ENCODE data around the gene PET117.
"Not testable (repeated sequence)": the region's sequence is repeated elsewhere in the genome, so short reads cannot be mapped to it uniquely, and the experiment has no call there.

The PET117 gene

DNA sequence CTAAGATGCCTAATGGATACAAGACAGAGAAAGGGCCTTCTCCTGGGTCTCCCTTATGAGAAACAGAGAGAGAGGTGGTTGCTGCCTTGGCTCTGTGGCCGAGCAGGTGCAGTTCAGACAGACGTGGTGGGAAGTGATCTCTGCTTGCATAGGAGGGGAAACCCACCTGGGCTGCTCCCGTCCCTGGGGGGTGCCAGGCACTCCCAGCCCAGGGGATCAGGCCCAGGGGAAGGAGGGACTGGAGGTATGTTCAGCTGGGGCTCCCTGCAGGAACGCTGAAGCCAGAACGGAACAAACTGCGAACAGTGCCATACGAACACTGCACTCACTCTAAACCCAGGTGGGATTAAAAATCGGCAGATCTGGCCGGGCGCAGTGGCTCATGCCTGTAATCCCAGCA, 44.3 kb upstream of the PET117 start:
- ChIA-PET POLR2A (no interaction called here), CTCF (no interaction called here)
- H3K4me3 ChIP-seq (ENCODE audit: low read depth, low read length): no peak overlapping the region
- TF ChIP-seq, protein P1, sequence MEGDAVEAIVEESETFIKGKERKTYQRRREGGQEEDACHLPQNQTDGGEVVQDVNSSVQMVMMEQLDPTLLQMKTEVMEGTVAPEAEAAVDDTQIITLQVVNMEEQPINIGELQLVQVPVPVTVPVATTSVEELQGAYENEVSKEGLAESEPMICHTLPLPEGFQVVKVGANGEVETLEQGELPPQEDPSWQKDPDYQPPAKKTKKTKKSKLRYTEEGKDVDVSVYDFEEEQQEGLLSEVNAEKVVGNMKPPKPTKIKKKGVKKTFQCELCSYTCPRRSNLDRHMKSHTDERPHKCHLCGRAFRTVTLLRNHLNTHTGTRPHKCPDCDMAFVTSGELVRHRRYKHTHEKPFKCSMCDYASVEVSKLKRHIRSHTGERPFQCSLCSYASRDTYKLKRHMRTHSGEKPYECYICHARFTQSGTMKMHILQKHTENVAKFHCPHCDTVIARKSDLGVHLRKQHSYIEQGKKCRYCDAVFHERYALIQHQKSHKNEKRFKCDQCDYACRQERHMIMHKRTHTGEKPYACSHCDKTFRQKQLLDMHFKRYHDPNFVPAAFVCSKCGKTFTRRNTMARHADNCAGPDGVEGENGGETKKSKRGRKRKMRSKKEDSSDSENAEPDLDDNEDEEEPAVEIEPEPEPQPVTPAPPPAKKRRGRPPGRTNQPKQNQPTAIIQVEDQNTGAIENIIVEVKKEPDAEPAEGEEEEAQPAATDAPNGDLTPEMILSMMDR (IDR thresholded peaks at IDR 0.05; ENCODE audit: insufficient read depth, low read length, missing control alignments): no peak
- DNase-seq (ENCODE audit: low read depth, low spot score): no peak

DNA sequence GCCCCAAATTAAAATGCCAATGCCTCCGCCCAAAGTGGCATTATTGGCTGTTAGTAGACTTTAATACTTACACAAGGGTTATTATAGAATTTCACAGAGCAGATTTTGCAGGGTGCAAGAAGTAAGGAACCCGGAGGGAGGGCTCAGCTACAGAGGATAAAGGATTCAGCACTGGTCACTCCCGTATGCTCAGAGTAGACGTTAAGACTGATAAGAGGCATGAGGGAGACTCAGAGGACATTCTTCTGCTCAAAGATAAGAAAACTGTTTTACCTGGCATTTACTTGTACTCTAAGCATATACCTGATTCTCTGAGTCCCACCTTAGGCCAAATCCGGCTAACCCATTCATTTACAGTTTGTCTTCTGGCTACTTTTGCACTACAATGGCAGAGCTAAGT, 43.5 kb upstream of the PET117 start:
- CTCF ChIA-PET: no interaction called here
- H3K4me3 ChIP-seq (ENCODE audit: low read depth, low read length): no peak overlapping the region
- DNase-seq (ENCODE audit: low read depth, low spot score): no peak
- POLR2A ChIA-PET: no interaction called here
- TF ChIP-seq, protein P1 (IDR thresholded peaks at IDR 0.05; ENCODE audit: insufficient read depth, low read length, missing control alignments): no peak

DNA sequence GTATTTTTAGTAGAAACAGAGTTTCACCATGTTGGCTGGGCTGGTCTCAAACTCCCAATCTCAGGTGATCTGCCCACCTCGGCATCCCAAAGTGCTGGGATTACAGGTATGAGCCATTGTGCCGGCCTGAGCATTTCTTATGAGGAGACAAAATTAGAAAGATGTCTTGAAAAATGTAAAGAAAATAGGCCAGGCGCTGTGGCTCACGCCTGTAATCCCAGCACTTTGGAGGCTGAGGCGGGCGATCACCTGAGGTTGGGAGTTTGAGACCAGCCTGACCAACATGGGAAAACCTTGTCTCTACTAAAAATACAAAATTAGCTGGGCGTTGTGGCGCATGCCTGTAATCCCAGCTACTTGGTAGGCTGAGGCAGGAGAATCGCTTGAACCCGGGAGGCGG, 37.1 kb upstream of the PET117 start:
- POLR2A ChIA-PET; H3K4me3 ChIP-seq (ENCODE audit: low read depth, low read length); CTCF ChIA-PET; DNase-seq (ENCODE audit: low read depth, low spot score): not testable (repeated sequence)

DNA sequence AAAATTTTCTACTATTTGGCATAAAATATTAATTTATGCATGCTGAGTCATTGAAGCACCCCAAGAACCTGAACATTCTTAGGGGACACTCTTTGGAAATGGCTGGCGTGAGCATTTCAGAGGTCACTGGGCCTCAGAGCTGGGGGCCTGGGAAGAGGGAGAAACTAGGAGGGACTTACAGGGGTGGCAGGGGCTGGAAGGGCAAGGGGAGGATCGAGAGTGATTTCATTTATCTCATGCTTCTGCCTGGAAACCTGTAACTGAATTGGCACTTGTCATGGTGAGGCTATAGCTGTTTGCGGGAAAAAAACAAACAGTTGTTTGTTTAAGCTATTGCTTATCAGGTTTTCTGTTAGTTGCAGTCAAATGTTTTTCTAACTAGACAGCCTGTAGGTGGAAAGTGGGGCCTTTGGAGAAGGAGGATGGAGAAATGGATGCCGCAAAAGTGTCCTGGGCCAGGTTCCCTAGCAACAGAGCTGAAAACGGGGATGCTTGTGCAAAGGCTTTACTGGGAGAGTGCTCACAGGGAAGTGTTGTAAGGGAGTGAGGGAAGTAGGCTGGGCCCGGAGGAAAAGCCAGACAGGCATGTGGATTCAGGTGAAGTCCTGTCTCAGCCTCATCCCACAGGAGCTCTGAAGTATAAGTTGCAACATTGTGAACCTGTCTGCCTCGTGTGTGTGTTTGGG, 36.4 kb upstream of the PET117 start:
- no peak for DNase-seq (ENCODE audit: low read depth, low spot score)
- no peak overlapping the region for H3K4me3 ChIP-seq (ENCODE audit: low read depth, low read length)
- ChIA-PET POLR2A (no interaction called here), CTCF (no interaction called here)
- TF ChIP-seq, protein P1 (IDR thresholded peaks at IDR 0.05; ENCODE audit: insufficient read depth, low read length, missing control alignments): no peak

DNA sequence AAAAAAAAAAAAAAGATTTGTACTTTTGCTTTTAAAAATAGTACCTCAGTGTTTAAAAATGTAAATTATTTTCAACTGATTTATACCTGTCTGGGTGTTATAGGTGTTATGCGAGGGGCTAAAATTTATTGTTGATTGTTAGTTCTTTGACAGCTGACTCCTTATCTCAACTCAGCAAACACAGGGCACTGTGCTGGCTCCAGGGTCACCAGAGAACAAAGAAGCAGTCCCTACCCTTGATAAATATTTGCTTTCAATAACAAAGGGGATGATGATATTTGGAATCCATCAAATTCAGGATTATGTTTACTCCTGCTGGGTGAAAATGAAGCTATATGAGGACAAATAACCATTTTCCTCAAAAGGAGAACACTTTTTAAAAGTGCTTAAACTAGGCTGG, 34.2 kb upstream of the PET117 start:
- no peak for DNase-seq (ENCODE audit: low read depth, low spot score)
- H3K4me3 ChIP-seq (ENCODE audit: low read depth, low read length): no peak overlapping the region
- CTCF ChIA-PET: no interaction called here
- TF ChIP-seq, protein P1 (IDR thresholded peaks at IDR 0.05; ENCODE audit: insufficient read depth, low read length, missing control alignments): no peak
- POLR2A ChIA-PET: no interaction called here

DNA sequence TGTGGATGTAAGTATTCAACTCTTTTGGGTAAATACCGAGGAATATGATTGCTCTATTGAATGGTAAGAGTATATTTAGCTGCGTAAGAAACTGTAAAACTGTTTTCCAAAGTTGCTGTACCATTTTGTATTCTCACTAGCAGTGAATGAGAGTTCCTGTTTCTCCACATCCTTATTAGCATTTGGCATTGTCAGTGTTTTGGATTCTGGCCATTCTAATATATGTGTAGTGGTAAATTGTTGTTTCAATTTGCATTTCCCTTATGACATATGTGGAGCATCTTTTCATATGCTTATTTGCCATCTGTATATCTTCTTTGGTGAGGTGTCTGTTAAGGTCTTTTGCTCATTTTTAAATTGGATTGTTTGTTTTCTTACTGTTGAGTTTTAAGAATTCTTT, 29.3 kb upstream of the PET117 start:
- CTCF ChIA-PET: no interaction called here
- DNase-seq (ENCODE audit: low read depth, low spot score): no peak
- TF ChIP-seq, protein P1 (IDR thresholded peaks at IDR 0.05; ENCODE audit: insufficient read depth, low read length, missing control alignments): no peak
- POLR2A ChIA-PET: no interaction called here
- no peak overlapping the region for H3K4me3 ChIP-seq (ENCODE audit: low read depth, low read length)

DNA sequence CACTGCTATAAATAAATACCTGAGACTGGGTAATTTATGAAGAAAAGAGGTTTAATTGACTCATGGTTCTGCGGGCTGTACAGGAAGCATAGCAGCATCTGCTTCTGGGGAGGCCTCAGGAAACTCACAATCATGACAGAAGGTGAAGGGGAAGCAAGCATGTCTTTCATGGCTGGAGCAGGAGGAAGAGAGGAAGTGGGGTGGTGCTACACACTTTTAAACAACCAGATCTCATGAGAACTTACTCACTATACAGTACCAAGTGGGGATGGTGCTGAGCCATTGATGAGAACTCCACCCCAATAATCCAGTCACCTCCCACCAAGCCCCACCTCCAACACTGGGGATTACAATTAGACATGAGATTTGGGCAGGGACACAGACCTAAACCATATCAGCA, 9.1 kb upstream of the PET117 start:
- POLR2A ChIA-PET; H3K4me3 ChIP-seq (ENCODE audit: low read depth, low read length); DNase-seq (ENCODE audit: low read depth, low spot score); CTCF ChIA-PET: not testable (repeated sequence)

All from AG04449 (cell line).